CD4-positive, alpha-beta T cell (primary cell): ENCODE results near the gene RPS6KA2. TPM values are rescaled to one million over a fixed set of nuclear protein-coding genes. Genes with fewer than 3 reads are reported as not detected.

Experiments
- ATAC-seq: fragments of 200-7000 bp; cut with Tn5 transposase; one replicate; pipeline ENCODE4 v1.10.0; 2022; ENCODE audit warnings: mild to moderate bottlenecking; ENCODE audit not compliant: poor library complexity
- CTCF ChIA-PET: fragments of 350-600 bp; sonication (Branson Sonifier 250); formaldehyde crosslinking; loops from one replicate; lab custom pipeline; 2021; ENCODE audit warnings: antibody characterized with exemption, inconsistent platforms; lab: Charles Lee
- POLR2A ChIA-PET: fragments of 350-600 bp; sonication (Branson Sonifier 250); formaldehyde crosslinking; loops from one replicate; lab custom pipeline; 2021; ENCODE audit warnings: antibody characterized with exemption, inconsistent platforms; lab: Charles Lee
- DNase-seq, 14 experiments: peaks; one replicate each; pipeline ENCODE4 v3.0.0-alpha.2; 2013 to 2020; ENCODE audit warnings: mixed read lengths in 2 of 14
- H3K27ac ChIP-seq, 2 donors: one replicate each; pipeline versions ENCODE4 v1.5.1 to v1.7.0; 2013; ENCODE audit warnings: low read length in 2 of 2, low read depth in 1 of 2, mild to moderate bottlenecking in 1 of 2
- H3K27me3 ChIP-seq, 2 experiments: 1 replicate in 1 of 2; 2 replicates in 1 of 2; pipeline versions ENCODE4 v1.6.1 to v1.7.0; 2013; ENCODE audit warnings: low read length in 2 of 2, control low read depth in 1 of 2, mild to moderate bottlenecking in 1 of 2, moderate library complexity in 1 of 2; ENCODE audit not compliant: insufficient read depth in 2 of 2, control insufficient read depth in 1 of 2
- H3K36me3 ChIP-seq: one replicate; pipeline ENCODE4 v1.6.1; 2013; ENCODE audit warnings: low read length, control low read depth; ENCODE audit not compliant: insufficient read depth
- H3K4me1 ChIP-seq: one replicate; pipeline ENCODE4 v1.6.1; 2013; ENCODE audit warnings: low read length, control low read depth; ENCODE audit not compliant: insufficient read depth
- H3K4me3 ChIP-seq: one replicate; pipeline ENCODE4 v1.5.1; 2013; ENCODE audit warnings: mild to moderate bottlenecking, low read length, moderate library complexity
- H3K9me3 ChIP-seq, 2 experiments: 1 replicate in 1 of 2; 2 replicates in 1 of 2; pipeline versions ENCODE4 v1.6.1 to v1.7.0; 2013; ENCODE audit warnings: low read length in 2 of 2, mild to moderate bottlenecking in 2 of 2, control low read depth in 1 of 2, moderate library complexity in 1 of 2; ENCODE audit not compliant: control insufficient read depth in 1 of 2, insufficient read depth in 1 of 2
- H3K27ac Mint-ChIP-seq: one replicate; pipeline ENCODE4 v1.8.0; 2020; ENCODE audit warnings: mixed read lengths
- H3K27me3 Mint-ChIP-seq: one replicate; pipeline ENCODE4 v1.8.0; 2021; ENCODE audit warnings: mixed read lengths
- H3K36me3 Mint-ChIP-seq: one replicate; pipeline ENCODE4 v1.8.0; 2021; ENCODE audit warnings: low read depth, mixed read lengths
- H3K4me1 Mint-ChIP-seq: one replicate; pipeline ENCODE4 v1.8.0; 2021; ENCODE audit warnings: low read depth, mixed read lengths
- H3K4me3 Mint-ChIP-seq: one replicate; pipeline ENCODE4 v1.8.0; 2020; ENCODE audit warnings: mild to moderate bottlenecking, mixed read lengths
- H3K9me3 Mint-ChIP-seq: one replicate; pipeline ENCODE4 v1.8.0; 2020; ENCODE audit warnings: mixed read lengths
- CTCF ChIP-seq: fragments of 200-600 bp; IDR thresholded peaks from one replicate; pipeline ENCODE4 v1.8.0; 2022; ENCODE audit warnings: antibody characterized with exemption, mild to moderate bottlenecking
- intact Hi-C, 2 experiments: fragments of 100-400 bp; cut with DNase I in 1 of 2; cut with micrococcal nuclease in 1 of 2; formaldehyde crosslinking; loops; one replicate each; pipeline versions ENCODE4 v1.15.1 to v1.9.0; 2023 to 2025; cut with DNase I, micrococcal nuclease
- total RNA-seq, 174 experiments: library from RNA in 2 of 174; stranded (reverse) in 2 of 174; gene quantifications; one replicate each; pipeline ENCODE4 v1.2.3 and lab custom pipeline; 2021 to 2026

The RPS6KA2 gene
- total RNA-seq, 2 experiments from 2014 or later, result 5.6 to 6.2 TPM

DNA sequence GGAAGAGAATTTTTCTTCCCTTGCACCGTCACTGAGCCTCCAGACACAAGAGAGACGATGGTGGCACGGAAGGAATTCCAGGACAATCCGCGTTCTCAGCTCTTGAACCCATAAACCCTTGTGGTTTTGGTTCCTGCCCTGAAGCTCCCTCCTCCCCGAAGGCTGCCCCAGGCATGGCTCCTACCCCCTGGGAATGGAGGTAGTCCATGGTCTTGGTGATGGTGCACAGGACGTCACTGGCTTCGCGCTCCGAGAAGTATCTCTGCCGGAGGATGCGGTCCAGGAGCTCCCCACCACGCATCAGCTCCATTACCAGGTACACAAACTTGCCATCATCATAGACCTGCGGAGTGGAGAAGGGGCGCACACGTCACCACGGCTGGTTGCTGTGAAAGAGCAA lies 196.8 kb downstream of the RPS6KA2 start:
- peaks cover 0 to 7% of the 10 kb centered on the region in 2 experiments for H3K9me3 ChIP-seq
- peaks cover under 1% of the 10 kb centered on the region for H3K4me1 ChIP-seq
- peaks cover 22% of the 10 kb centered on the region for H3K36me3 Mint-ChIP-seq
- no peaks in the 10 kb centered on the region for H3K9me3 Mint-ChIP-seq
- H3K4me3 ChIP-seq, result no peak overlapping the region
- DNase-seq (no peak), ATAC-seq (no peak)
- H3K27ac ChIP-seq, result no peak overlapping the region
- intact Hi-C loops, result no loop called here
- ChIA-PET POLR2A (no interaction called here), CTCF (interaction anchor here (1.1 kb wide), 1 partner anchor 9 kb away, joined by 4 read pairs; no protein-coding TSS in a partner anchor)
- H3K27me3 ChIP-seq, result no peaks in the 10 kb centered on the region
- H3K4me1 Mint-ChIP-seq, result peaks cover 5% of the 10 kb centered on the region
- H3K27ac Mint-ChIP-seq, result no peak overlapping the region
- no peak for TF ChIP-seq CTCF
- no peaks in the 10 kb centered on the region for H3K36me3 ChIP-seq
- H3K27me3 Mint-ChIP-seq, result no peaks in the 10 kb centered on the region
- no peak overlapping the region for H3K4me3 Mint-ChIP-seq

DNA sequence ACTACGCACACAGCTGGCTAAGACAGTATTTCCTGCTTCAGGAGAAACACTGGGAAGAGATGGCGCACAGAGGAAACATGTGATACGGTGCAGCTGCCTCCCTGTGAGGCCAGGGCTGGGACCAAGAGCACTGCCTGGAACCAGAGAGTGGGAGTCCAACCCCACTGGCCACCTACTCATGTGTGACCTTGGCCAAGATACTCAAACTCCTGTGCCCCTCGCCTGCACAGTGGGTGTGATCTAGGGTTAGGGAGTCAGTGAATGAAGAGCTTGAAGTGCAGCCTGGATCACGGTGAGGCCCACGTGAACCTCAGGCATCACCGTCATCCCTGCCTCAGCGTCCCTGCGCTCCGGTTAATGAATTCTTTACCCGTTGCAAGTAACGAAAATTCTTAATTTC lies 202.6 kb downstream of the RPS6KA2 start:
- Mint-ChIP-seq H3K9me3 (no peaks in the 10 kb centered on the region), H3K27me3 (no peaks in the 10 kb centered on the region), H3K4me1 (peaks cover 21% of the 10 kb centered on the region), H3K4me3 (no peak overlapping the region), H3K27ac (no peak overlapping the region), H3K36me3 (peaks cover 14% of the 10 kb centered on the region)
- ATAC-seq (no peak), DNase-seq (no peak)
- H3K36me3 ChIP-seq, result peaks cover 3% of the 10 kb centered on the region
- H3K9me3 ChIP-seq, result no peaks in the 10 kb centered on the region
- no peak overlapping the region for H3K4me3 ChIP-seq
- CTCF ChIA-PET, result no interaction called here
- H3K27me3 ChIP-seq, result no peaks in the 10 kb centered on the region
- no peak for TF ChIP-seq CTCF
- H3K27ac ChIP-seq, result no peak overlapping the region
- POLR2A ChIA-PET, result no interaction called here
- intact Hi-C loops, result no loop called here
- H3K4me1 ChIP-seq, result peaks cover 33% of the 10 kb centered on the region

- Histone ChIP-seq H3K27ac (no peak overlapping the region), H3K27me3 (no peaks in the 10 kb centered on the region), H3K4me3 (no peak overlapping the region), H3K4me1 (peaks cover 39% of the 10 kb centered on the region), H3K36me3 (peaks cover 3% of the 10 kb centered on the region), H3K9me3 (no peaks in the 10 kb centered on the region)
- no peak overlapping the region for H3K4me3 Mint-ChIP-seq
- H3K27me3 Mint-ChIP-seq, result no peaks in the 10 kb centered on the region
- H3K27ac Mint-ChIP-seq, result no peak overlapping the region
- TF ChIP-seq CTCF, result no peak
- ChIA-PET CTCF (no interaction called here), POLR2A (no interaction called here)
- peaks cover 28% of the 10 kb centered on the region for H3K4me1 Mint-ChIP-seq
- intact Hi-C loops, result no loop called here
- no peaks in the 10 kb centered on the region for H3K9me3 Mint-ChIP-seq
- H3K36me3 Mint-ChIP-seq, result peaks cover 14% of the 10 kb centered on the region
- ATAC-seq (no peak), DNase-seq (no peak)
Observed at GRCh38 chr6:166423781-166424180, 203.3 kb downstream of the RPS6KA2 start.
